NCI-H526 (cell line): ENCODE measurements around the gene LPCAT3.

Source experiments
- DNase-seq, 2 experiments: peaks; one replicate each; lab custom pipeline; 2025; lab: John Stamatoyannopoulos, UW

LPCAT3 gene

DNA sequence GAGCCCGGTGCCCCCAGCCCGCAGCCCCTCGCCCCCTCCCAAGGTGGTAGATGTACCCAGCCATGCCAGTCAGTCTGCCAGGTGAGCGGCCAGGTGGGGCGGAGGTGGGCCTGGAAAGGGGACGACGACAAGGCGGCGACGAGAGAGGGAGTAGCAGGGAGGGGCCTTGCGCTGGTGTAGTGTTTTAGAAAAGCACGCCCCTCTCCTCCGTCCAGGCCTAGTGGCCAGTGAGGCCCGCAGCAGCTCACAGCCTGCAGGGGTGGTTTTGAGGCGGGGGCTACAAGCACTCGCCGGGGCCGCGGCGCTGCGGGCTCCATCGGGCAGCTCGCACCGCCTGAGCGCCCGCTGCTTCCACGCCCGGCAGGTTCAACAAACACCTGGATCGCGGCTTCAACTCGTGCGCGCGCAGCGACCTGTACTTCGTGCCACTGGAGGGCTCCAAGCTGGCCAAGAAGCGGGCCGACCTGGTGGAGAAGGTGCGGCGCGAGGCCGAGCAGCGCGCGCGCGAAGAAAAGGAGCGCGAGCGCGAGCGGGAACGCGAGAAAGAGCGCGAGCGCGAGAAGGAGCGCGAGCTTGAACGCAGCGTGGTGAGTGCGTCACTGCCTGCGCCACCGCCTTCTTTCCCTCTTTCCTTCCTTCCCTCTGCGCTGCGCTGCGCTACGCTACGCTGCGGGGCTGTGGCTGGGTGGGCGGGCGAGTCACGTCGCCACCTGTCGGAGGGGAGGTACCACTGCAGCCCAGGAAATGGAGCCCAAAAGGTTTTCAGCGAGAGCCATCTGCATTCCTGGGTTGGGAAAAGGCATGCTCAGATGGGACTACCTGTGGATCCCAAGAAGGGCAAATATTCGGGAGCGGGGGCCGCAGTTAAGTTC lies 80.6 kb downstream of the LPCAT3 start:
- peak; percentile 91 to 98 for DNase-seq

DNA sequence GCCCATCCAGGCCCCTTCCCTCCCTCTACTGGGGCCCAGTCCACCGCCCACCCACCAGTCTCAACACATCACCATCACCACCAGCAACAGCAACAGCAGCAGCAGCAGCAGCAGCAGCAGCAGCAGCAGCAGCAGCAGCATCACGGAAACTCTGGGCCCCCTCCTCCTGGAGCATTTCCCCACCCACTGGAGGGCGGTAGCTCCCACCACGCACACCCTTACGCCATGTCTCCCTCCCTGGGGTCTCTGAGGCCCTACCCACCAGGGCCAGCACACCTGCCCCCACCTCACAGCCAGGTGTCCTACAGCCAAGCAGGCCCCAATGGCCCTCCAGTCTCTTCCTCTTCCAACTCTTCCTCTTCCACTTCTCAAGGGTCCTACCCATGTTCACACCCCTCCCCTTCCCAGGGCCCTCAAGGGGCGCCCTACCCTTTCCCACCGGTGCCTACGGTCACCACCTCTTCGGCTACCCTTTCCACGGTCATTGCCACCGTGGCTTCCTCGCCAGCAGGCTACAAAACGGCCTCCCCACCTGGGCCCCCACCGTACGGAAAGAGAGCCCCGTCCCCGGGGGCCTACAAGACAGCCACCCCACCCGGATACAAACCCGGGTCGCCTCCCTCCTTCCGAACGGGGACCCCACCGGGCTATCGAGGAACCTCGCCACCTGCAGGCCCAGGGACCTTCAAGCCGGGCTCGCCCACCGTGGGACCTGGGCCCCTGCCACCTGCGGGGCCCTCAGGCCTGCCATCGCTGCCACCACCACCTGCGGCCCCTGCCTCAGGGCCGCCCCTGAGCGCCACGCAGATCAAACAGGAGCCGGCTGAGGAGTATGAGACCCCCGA lies 81.4 kb downstream of the LPCAT3 start:
- peak in 1 of 2 experiments; percentile 66 for DNase-seq

DNA sequence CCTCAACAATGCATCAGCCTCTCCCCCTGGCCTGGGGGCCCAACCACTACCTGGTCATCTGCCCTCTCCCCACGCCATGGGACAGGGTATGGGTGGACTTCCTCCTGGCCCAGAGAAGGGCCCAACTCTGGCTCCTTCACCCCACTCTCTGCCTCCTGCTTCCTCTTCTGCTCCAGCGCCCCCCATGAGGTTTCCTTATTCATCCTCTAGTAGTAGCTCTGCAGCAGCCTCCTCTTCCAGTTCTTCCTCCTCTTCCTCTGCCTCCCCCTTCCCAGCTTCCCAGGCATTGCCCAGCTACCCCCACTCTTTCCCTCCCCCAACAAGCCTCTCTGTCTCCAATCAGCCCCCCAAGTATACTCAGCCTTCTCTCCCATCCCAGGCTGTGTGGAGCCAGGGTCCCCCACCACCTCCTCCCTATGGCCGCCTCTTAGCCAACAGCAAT lies 82.1 kb downstream of the LPCAT3 start:
- DNase-seq, result no peak

DNA sequence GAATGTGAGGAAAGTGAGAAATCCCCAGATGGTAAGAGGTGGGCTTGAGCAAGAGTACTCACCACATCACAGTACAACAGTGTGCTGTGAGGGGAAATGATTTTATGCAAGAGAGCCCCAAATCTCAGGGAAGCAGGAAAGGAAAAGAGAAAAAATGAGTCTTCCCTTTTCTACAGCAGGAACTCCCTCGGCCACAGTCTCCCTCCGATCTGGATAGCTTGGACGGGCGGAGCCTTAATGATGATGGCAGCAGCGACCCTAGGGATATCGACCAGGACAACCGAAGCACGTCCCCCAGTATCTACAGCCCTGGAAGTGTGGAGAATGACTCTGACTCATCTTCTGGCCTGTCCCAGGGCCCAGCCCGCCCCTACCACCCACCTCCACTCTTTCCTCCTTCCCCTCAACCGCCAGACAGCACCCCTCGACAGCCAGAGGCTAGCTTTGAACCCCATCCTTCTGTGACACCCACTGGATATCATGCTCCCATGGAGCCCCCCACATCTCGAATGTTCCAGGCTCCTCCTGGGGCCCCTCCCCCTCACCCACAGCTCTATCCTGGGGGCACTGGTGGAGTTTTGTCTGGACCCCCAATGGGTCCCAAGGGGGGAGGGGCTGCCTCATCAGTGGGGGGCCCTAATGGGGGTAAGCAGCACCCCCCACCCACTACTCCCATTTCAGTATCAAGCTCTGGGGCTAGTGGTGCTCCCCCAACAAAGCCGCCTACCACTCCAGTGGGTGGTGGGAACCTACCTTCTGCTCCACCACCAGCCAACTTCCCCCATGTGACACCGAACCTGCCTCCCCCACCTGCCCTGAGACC lies 82.7 kb downstream of the LPCAT3 start:
- no peak for DNase-seq

DNA sequence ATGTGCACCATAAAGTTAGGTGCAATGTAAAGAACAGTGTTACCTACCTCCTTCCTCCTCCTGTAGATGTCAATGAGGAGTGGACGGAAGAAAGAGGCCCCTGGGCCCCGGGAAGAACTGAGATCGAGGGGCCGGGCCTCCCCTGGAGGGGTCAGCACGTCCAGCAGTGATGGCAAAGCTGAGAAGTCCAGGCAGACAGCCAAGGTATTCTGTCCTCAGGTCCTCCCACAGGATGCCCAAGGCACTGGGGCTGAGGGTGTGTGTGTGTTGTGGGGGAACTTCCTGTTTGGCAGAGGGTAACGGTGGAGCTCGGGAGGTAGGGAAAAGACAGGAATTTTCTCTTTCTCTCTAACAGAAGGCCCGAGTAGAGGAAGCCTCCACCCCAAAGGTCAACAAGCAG lies 84.2 kb downstream of the LPCAT3 start:
- DNase-seq, result no peak

DNA sequence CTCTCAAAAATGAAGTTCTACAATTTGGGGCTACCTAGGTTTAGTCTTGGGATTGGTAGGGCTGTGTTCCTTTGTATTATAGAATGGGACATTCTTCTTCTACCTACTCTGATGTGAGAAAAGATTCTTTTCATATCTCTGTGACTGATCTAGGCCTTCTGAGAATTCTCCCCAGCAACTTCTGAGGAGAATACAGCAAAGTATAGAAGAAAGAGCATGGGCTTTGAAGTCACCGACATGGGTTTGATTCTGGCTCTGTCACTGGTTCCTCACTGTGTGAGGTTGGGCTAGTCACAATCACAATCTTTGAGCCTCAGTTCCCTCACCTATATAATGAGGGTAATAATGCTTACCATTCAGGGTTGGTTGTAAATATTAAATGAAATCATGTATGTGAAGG lies 85.5 kb downstream of the LPCAT3 start:
- no peak for DNase-seq

DNA sequence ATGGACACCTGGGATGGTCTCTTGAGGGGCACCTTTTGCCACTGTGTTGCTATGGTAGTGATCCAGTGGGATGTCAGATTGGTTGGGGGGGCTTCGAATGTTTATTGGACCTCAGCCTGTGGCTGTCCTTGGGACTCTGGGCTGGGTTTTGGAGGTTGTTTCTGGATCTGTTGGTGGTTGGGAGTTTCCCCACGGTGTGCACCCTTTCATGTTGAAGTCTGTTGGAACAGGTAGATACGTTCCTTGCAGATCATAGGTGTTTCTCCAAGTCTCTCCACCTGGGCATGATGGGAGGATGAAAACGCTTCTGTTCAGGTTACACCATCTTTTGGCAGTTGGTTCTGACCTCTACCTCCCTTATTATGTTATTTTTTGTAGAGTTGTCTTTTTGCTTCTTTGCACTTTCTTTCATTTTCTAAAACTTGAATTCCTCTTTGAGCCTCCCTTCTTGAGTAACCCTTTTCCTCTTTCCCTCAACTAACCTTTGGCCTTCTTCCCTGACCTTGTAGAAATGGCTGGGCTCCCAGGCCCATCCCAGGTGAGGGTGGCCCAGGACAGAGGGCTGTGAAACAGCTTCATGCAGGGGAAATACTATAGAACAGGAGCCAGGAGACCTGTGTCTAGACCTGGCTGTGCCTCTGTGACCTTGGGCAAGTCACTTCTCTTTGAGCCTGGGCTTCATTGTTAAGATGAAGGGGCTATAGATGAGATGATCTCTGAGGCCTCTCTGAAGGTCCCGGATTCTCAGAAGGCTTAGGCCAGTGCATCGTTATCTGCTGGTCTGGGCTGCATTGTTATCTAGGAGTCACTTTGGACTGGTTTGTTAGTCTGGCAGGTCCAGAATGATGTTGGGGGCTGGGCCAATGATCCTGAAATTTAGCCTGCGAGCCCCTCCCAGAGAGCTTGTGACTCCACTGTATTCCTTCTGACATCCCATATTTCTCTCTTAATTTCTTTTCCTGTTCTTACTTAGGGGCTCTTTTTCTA lies 88.5 kb downstream of the LPCAT3 start:
- DNase-seq, result no peak

DNA sequence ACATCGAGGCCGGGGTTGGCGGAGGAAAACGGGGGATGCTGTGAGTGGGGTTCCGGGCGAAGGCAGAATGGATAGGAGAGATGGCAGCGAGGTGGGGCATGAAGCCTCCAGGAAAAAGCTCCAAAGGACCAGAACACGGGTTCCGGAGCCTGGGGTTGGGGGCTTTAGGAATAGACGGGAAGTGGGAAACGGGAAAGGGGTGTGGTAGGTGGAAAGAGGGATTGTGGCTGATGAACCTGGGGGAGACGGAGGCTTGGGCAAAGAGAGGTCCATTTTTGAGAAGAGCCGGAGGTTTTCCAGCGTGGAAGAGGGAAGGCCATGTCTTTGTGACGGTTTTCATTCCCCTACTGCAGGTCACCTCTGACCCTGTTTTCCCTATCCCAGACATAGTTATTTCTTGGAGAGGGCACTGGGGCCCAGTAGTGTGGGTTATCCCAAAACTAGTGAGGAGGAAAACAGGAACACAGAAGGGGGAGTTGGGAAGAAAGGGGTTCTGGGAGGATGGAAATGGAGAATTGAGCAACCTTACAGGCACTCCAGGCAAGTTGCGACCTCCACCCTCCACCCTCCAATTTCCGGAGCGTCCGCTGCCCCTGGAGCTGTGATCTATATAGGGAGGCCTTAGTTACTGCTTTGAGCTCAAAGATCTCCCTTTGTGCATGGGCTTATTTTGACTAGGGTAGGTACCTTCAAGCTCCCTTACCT lies 89.4 kb downstream of the LPCAT3 start:
- DNase-seq, result peak in 1 of 2 experiments; percentile 29

DNA sequence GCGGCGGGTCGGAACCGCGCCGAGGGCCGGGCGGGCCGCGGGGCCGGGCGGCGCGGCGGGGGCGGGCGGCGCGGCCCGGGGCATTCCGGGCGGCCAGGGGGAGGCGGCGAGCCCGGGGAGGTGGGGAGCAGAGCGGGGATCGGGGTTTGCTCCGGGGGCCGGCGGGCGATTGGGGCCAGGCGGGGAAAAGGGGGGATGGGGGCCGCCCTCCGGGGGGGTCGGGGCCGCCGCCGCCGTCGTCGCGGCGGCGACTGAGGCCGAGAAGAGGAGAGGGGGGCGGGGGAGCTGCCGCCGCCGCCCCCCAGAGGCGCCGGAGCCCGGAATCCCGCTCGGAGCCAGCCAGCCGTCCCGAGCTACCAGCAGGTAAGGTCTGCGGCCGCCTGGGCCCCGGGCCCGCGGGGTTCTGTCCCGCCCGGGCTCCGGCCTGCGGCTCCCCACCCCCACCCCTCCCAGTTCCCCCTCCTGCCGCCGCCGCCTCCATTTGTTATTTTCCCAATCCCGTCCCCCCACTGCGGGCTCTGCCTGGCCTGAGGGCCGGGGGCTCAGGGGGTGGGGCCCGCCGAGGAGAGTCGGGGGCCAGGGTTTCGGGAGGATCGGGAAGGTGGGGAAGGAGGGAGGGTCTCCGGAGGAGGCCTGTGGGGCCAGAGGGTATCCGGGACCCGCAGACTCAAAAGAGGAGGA lies 90.1 kb downstream of the LPCAT3 start:
- no peak for DNase-seq

DNA sequence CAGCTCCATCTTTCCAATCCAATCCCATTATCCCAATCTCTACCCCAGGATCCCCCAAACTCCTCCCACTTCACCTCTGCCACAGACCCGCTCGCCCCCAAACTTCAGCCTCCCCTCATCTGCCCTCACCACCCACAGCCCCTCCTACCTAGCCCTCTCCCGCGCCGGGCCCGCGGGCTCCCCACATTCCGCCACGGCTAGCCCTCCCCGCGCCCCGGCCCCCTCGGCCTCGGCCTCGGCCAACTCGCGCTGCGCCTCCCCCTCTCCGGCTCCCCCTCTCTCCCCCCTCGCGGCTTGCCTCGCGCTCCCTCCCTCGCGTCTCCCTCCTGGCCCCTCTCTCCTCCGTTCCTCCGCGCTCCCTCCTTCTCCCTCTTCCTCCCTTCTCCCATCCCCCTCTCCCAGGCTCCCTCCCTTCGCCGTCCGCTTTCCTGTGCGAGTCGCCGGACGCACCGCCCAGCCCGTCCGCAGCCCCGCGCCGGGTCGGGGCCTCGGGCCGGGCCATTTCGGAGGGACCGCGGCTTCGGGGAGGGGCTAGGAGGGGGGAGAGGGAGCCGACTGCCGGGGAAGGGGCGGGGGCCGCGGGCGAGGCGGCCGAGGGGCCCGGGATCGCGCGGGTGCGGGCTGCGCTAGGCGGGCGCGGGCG lies 90.8 kb downstream of the LPCAT3 start, which contains the start of gene ATN1:
TSS of gene ATN1 (plus strand) at position 581 of the 643 bp plus-strand sequence. CDS start 6,043 bp downstream, outside the sequence.
- DNase-seq, result peak; percentile 52 to 82
